CD4-positive, alpha-beta T cell treated with Interleukin-4 for 4 hours (primary cell): ENCODE data around the gene MLKL.
"Not testable (repeated sequence)": the region's sequence is repeated elsewhere in the genome, so short reads cannot be mapped to it uniquely, and the experiment has no call there.

ENCODE experiments used
- DNase-seq: peaks from one replicate; pipeline ENCODE4 v3.0.0-alpha.2; 2020

The MLKL gene

DNA sequence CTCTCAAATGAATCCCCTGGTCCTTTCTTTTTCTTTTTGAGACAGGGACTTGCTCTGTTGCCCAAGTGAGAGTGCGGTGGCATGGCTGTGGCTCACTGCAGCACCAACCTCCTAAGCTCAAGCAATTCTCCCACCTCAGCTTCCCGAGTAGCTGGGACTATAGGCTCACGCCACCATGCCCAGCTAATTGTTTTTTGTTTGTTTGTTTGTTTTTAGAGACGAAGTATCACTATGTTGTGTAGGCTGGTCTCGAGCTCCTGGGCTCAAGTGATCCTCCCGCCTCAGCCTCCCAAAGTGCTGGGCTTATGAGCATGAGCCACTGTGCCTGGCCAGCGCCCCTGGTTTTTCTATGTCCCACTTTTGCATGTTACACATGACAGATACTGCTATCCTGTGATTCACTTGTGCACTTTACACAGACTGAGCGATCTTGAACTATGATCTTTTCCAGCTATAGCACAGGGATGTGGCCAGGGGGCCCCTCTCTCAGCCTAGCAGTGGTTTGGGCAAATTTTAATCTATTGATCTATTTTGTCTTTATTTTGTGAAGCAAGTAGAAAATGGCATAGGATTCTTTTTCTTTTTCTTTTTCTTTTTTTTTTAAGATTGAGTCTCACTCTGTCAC is 31.3 kb upstream of the MLKL start:
- no peak for DNase-seq

DNA sequence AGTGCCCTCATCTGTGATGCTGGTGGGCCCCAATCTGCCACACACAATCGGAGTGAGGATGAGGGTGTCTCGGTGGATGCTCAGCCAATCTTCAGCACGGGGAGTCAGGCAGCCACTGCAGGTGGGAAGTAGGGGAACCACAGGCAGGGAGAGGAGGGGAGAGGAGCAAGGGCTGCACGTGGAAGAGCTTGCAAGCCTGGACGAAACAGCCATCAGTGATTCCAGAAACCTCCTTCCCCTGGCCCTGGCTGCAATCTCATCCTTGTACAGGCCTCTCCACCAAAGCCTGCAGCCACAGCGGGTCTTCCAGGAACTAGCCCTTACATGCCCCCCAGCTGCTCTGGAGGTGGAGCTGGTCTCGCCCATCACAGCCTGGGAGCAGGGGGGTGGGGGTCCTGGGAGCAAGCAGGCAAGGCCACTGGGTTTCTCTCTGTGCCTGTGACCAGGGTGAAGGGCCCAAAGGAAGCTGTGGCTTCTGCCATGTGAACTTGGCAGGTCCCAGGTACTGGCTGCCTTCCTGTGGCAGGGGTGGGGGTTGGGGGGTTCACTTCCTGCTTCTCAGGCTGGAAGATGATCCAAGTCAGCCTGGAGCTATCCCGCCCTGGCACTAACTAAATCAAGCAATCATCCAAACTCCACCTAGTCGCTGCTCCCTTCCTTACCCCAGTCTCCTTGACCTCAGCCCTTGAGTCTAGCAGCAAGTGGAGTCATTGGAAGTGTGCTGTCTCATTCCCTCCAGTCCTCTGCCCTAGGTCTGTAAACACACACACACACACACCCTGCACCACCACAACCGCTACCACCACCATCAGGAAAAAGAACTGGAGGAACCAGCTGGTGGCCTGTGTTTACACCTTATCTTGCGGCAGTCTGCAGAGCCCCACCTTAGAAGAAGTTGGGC is 29.4 kb upstream of the MLKL start:
- DNase-seq, result no peak

DNA sequence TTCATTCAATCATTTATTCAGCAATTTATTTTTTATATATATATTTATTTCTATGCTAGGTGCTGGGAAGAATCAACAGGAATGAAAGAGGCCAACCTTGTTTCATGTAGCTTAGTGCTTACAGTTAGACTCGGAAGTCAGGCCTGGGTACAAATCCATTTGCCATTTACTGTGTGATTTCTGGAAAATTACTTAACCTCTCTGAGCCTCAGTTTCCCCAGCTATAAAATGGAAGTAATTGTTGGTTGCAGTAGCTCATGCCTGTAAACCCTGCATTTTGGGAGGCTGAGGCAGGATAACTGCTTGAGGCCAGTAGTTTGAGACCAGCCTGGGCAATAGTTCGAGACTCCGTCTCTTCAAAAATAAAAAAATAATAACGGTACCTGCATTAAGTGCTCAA is 27.2 kb upstream of the MLKL start:
- DNase-seq, result no peak

DNA sequence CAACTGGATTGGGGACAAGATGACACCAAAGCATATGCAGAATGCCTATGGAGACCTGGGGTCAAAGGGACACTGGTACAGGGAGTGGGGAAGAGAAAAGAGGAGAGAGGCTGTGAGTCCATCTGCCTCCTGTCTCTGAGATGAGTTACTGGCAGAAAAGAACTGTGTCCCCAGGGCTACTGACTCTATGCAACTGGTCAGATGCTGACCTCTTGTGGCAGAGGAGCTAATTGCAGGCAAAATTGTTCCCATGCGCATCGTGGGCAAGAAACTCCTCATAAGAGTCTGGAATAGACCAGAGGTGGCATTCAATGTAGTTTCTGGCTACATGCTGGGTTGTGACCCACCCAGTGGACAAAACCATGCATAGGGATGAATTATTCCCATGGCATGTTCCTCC is 26.1 kb upstream of the MLKL start:
- no peak for DNase-seq

DNA sequence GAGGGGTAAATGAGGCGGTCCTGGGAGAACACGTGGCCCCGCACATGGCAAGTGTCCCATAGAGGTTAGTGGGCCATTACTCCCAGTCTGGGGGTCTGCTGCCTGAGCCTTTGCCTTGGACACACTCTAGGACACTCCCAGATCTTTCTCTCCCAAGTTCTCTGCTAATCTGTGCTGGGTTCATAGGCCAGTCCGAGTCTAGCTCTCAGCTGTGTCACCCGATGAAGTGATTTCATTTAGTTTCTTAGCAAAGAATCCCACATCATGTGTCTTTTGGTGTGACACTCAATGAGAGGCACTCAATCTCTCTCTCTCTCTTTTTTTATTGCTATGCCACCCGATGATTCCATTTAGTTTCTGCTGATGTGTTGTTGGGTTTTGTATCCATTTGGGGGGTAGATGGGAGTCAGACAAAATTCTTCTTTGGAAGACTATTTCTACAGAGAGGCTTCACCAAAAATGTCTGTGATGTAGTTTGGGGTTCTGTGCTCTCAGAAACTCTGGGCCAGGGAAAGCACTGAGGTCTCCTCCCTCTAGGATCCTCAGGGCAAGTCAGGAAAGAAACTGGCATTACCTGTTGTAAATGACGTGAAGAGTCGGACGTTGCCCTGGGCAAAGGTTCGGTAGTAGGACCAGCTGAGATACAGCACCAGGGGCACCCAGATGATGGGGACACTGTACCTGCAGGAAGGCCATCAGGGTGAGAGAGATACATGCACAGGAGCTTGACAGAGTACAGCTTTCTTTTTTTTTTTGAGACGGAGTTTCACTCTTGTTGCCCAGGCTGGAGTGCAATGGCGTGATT is 25.2 kb upstream of the MLKL start:
- DNase-seq, result no peak

DNA sequence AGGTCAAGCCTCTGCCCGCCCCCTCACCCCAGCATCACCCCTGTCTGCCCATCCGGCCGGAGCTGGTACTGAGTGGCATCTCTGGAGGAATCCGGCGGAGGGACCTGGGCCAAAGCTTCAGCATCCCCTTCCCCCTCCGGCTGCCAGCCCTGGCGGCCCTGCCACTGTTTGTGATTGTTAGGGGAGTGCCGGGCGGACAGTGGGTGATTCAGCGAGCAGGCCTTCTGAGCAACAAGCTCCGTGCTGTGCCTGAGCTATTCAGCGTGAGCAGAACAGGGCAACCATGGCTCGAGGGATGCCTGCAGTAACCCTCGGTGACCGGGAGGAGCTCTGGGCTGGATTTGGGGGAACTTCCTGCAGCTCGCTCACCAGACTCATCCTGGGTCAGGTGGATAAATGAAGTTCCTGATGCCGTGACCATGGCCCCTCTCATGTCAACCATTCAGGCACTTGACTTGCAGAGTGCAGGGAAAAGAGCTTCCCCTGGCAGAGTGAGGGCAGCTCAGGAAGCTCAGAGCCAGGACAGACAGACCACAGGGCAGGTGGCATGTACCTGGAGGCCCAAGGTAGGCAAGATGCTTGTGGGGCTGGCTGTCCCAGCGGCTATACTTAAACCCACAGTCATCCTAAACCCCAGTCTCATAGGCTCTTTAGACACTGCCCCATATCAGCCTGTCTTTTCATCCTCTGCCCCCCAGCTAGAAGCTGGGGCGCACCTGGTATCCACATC is 24.3 kb upstream of the MLKL start:
- no peak for DNase-seq

DNA sequence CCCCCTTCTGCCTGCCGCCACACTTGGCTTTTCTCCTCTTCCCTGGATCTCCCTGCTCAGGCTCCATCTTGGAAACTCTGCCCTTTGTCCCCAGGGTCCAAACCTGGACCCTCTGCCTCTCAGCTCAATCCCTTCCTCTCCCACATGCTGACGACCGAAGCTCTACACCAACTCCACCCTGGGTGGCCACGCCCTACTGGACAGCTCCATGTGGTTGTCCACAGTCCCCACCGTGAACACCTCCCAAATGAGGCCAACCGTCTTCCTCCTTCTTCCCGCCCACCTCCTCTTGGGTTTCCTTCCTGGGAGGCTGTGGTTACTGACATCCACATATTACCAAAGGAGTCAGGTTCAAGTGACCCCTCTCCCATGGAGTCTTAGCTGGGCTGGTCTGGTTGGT is 22.6 kb upstream of the MLKL start:
- no peak for DNase-seq

DNA sequence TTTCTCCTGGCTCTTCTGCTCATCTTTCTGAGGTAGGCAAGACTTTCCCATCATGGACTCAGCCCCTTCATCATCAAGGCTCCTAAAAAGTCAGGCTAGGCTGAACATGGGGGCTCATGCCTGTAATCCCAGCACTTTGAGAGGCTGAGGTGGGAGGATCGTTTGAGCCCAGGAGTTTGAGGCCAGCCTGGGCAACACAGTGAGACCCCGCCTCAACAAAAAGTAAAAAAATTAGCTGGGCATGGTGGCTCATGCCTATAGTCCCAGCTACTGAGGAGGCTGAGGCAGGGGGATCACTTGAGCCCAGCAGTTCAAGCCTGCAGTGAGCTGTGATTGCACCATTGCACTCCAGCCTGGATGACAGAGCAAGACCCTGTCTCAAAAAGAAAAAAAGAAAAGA is 21.5 kb upstream of the MLKL start:
- DNase-seq, result not testable (repeated sequence)

DNA sequence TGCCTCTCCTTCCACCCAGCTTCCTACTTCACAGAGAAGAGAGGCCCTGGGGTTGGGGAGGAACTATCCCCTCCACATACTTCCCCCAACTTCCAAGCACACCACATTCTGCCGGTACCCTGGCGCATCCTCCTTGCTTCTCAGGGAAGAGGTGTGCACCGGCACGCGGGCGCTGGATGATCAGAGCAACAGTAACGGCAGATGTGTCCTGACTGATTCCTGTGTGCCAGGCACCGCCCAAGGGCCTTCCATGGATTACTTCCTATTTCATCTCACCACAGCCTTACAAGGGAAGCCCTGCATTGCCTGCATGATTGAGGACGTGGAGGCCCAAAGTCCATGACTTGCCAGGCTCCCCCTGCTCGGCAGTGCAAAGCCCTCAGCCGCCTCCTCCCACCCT is 21.1 kb upstream of the MLKL start:
- DNase-seq, result no peak

DNA sequence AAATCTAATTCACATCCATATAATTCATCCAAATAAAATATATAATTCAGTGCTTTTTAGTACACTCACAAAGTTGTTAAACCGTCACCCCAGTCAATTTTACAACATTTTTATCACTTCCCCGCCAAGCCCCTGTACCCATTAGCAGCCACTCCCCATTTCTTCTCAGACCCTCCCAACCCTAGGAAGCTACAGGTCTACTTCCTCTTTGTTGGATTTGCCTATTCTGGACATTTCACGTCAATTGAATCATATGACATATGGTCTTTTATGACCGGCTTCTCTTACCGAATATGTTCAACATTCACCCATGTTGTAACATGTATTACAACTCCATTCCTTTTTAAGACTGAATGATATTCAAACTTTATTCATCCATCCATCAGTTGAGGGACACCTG is 19.9 kb upstream of the MLKL start:
- DNase-seq, result no peak

DNA sequence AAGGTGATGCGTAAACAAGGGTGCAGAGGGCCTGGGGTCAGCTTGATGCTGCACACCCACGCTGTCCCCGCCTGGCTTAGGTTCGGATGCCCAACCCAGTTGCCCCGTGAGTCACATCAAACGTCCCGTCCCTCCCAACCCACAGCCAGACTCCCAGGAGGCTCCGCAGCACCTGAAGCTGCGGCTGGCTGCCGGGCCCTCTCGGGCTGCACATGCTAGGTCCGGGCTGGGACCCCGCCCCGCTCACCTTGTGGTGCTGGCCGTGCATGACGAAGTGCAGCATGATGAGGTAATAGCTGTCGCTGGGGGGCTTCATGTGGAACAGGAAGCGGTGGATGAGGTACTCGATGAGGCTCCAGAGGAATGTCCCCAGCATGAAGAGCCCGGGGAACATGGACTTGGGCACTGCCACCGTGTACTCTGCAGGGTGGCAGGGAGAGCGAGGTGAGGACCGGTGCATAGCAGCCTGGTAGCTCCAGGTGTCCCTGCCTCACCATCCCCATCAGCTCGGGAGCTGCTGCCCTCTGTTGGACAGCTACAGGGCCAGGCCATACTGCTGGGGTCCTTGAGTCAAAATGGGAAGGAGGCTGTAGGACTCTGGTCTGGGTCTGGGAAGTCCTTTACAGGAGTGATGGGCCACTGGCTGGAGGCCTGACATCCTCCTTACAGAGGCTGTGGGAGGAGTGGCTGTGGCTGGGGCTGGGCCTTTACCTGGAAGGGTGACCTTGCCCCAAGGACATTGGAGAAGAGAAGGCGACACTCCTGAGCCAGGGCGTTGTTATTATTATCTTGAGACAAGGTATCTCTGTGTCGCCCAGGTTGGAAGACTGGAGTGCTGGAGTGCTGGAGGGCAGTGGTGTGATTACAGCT is 18.3 kb upstream of the MLKL start:
- DNase-seq, result no peak

DNA sequence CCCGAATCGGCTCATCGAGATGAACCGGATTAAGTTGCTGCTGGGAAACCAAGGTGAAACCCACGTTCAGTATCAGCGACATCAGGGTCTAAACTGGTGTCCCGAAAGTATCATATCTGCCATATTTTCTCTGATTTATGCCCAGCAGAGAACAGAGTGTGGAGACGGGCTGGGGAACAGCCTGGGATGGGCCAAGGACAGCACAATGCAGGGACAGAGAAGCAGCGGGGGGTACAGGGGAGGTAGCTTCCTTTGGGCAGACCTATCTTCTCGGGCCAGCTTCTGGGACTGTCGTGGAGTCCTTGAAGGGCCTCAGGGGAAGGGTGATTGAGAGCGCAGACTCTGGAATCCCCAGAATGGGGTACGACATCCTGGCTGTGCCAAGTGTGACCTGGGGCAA is 17.5 kb upstream of the MLKL start:
- DNase-seq, result no peak

DNA sequence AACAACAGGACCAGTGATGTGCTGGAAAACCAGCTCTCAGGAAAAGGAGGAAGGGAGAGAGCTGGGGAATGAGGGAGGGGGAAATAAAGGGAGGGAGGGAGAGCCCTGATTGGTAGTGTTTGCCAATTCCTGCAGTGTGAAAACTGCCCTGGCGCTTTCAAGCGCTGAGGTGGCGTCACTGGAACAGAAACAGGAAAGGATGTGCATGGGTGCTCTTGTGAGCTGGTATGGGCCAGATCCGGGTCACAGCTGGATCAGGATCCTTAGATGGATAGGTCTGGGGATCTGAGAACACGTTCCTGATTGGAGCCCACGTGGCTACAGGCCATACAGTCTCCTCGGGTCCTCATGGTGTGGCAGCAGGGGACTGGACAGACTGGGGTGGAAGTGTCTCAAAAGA is 16.7 kb upstream of the MLKL start:
- no peak for DNase-seq

DNA sequence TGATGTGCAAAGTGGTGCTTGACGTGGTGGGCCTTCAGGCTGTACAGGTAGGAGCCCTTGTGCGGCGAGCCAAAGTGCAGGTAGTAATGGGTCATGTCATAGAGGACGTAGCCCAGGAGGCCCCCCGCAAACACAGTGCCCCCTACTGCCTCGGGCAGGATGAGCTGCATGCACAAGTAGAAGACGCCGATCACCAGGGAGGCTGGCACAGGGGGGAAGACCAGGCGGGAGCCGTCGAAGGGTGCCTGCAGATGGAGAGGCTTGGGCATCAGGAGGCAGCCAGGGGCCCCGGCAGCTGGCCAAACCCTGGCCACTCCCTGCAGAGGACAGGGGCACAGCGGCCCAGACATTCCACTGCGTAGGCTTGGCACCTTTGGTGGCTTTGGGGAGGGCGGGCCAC is 15.7 kb upstream of the MLKL start:
- DNase-seq, result no peak

DNA sequence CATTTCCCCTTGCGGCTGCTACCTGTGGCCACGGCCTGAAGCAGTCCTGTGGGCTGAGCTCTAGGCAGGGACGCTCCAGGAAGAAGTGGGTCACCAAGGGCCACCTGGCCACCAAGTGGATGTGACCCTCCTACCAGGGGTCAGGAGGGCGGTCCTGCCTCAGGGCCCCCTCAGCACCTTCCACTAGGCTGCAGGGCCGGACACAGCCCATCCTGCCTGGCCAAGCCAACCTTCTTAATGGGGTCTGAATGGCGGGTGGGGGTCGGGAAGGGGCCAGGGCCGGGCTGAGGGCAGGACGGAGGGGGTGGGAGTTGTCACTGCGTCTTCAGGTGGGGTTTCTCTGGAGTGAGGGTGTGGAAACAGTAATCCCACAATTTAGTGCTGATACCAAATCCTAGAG is 13.2 kb upstream of the MLKL start:
- no peak for DNase-seq

DNA sequence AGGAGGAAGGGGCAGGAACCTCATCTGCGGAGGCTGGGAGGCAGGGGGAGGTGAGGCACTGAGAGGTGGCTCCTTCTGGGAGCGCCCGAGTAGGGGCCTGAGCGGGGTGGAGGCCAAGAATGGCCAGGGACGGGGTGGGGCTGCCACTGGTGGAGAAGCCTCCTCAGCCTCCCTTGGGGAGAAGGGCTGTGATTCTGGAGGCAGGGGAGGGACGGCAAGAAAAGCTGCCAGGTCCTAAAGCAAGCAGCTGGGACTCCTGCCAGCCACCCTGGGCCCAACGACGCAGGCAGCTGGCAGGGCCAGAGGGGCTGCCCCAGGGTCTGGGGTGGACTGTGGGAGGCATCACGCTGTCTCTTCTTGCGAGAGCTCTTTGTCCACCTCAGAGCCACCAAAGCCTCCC is 12.7 kb upstream of the MLKL start:
- no peak for DNase-seq

DNA sequence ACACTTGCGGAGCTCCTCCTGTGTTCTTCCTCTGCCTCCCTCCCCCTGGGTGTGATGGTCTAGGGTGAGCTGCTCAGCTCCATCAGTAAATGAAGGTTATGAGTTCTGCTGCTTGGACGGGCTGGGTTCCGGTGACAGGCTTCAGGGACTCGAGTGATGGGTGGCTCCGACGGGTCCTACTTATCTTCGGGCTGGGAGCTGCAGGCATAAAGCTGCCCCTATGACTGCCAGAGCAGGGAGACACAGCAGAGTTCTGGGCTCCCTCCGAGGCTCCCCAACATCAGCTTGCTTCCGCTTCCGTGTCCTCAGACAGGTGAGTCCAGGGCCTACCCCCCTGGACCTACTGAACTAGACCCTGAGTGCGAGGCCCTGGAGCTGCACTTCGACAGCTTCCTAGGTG is 11.3 kb upstream of the MLKL start:
- DNase-seq, result no peak

DNA sequence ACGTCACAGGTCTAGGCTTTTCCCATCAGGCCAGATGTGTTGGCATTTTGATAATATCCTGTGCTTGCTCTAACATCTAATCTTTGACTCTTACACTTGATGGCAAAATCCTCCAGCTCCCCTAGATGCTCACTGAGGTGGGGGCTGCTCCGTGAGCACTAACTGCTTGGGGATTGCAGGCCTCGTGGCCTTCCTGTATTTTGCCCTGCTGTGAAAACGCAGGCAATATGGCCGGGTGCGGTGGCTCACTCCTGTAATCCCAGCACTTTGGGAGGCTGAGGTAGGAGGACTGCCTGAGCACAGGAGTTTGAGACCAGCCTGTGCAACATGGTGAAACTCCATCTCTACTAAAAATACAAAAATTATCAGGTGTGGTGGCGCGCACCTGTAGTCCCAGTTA is 9.7 kb upstream of the MLKL start:
- DNase-seq, result no peak

DNA sequence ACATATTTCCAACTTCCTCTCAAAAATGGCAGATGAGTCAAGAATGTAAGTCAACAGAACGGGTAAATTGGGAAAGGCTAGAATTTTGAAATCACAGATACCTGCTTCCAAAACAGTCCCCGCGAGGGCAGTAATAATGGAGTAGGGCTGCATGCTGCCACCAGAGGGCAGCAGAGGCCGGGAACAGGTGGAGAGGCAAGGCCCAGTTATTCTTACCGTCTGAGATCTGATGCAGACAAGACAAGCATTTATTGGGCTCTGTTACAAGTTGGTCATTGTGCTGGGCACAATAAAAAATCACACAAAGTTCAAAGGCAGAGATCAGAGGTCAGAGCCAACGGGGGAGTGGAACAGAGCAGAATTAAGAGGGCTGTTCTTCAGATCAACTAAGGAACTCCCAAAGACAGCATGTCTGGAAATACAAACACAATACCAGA is 8.8 kb upstream of the MLKL start:
- peak; percentile 78 for DNase-seq

DNA sequence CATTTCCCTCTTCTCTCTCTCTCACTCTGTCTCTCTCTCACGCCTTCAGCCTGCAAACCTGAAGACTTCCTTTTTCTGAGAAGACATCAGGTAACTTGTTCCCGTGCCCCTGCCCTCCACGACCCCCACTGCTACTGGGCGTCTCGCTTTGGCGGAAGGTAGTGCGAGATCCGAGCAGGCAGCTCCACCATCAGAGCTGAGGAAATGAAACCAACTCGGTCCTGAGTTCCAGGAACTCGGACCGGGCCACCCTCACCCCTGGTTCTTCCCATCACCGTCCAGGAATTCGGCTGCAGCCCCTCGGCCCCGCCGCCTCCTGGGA is 585 bp downstream of the MLKL start:
- DNase-seq, result peak; percentile 18

DNA sequence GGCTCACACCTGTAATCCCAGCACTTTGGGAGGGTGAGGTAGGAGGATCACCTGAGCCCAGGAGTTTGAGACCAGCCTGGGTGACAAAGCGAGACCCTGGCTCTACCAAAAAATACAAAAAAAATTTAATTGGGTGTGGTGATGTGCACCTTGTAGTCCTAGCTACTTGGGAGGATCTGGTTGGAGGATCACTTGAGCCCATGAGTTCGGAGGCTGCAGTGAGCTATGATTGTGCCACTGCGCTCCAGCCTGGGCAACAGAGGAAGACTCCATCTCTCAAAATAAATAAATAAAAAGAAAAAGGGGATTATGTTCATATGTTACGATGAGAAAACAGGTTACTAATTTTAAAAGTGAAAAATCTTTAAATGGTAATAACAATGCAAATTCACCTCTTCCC is 996 bp downstream of the MLKL start:
- DNase-seq, result no peak

DNA sequence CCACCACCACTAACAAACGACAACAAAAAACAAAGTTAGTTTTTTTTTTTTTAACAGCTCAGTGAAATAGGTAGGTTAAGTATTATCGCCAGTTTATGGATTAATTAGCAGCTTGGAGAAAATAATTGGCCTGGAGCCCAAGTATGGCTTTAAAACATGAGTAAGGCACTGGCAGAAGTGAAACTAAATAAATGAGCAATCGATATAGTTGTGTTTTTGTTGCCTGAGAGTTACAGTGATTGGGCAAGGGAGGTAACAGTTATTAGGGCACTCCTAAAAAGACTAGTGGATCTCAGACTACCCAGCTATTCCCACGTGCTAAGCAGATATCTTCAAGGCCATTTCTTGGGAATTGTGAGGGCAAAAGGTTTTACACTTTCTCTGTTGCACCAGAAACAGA is 2.4 kb downstream of the MLKL start:
- DNase-seq, result peak; percentile 16
